Stimulated activated naive CD8-positive, alpha-beta T cell treated with anti-CD3 and anti-CD28 coated beads, Interleukin-15, Interleukin-2, amounts not matched to agents 100 ng/mL and 50 ng/mL, for 24 hours (primary cell): ENCODE results near the gene DDB1.
"Not testable (repeated sequence)": the region's sequence is repeated elsewhere in the genome, so short reads cannot be mapped to it uniquely, and the experiment has no call there.

Experiments used
- H3K27ac Mint-ChIP-seq: one replicate; pipeline ENCODE4 v1.8.0; 2021; ENCODE audit warnings: mild to moderate bottlenecking, mixed read lengths
- H3K27me3 Mint-ChIP-seq: one replicate; pipeline ENCODE4 v1.8.0; 2021; ENCODE audit warnings: mixed read lengths
- H3K36me3 Mint-ChIP-seq: one replicate; pipeline ENCODE4 v1.8.0; 2021; ENCODE audit warnings: low read depth, mixed read lengths
- H3K4me1 Mint-ChIP-seq: one replicate; pipeline ENCODE4 v1.8.0; 2021; ENCODE audit warnings: low read depth, mixed read lengths
- H3K4me3 Mint-ChIP-seq: one replicate; pipeline ENCODE4 v1.8.0; 2021; ENCODE audit warnings: mild to moderate bottlenecking, mixed read lengths
- H3K9me3 Mint-ChIP-seq: one replicate; pipeline ENCODE4 v1.8.0; 2021; ENCODE audit warnings: mixed read lengths

The DDB1 gene

DNA sequence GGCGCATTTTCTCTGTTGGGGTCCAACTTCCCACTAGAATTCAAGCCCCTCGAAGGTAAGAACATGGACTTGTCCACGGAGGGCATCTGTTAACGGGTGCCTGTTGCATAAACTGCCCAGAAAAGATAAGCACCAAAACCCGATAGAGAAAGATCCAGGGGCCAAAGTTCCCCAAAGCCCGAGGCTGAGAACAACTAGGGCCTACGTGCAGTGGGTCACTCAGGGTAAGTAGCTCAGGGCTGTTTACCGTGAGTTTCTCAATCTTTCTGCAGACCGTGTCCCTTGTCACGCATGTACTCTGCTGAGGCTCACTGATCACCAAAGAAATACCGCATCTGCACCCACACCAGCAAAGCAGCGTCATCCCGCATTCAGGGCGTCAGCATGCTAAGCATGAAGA is 67.5 kb downstream of the DDB1 start:
- Mint-ChIP-seq H3K36me3 (peaks cover 17% of the 10 kb centered on the region), H3K4me3 (no peak overlapping the region), H3K27ac (no peak overlapping the region), H3K4me1 (no peaks in the 10 kb centered on the region), H3K9me3 (no peaks in the 10 kb centered on the region), H3K27me3 (no peaks in the 10 kb centered on the region)

DNA sequence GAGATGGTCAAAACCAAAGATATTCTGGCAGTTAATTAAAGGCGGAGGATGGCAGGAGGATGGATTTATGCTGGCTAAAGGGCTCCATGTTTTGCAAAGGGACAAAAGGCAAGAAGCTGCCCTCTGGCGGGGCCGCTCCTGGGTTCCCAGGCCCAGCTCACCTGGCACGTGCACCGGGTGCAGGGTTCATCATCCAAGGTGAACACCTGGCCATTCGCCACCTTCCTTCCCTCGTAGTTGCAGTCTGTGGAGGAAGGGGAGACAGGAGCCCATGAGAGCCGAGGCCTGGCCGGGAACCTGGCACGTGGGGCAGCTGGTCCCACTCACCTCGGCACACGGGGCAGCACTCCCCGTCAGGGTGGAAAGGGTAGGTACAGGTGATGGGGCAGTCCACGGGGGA is 68.1 kb downstream of the DDB1 start:
- Mint-ChIP-seq H3K27me3 (no peaks in the 10 kb centered on the region), H3K27ac (no peak overlapping the region), H3K36me3 (peaks cover 17% of the 10 kb centered on the region), H3K9me3 (no peaks in the 10 kb centered on the region), H3K4me3 (no peak overlapping the region), H3K4me1 (no peaks in the 10 kb centered on the region)

DNA sequence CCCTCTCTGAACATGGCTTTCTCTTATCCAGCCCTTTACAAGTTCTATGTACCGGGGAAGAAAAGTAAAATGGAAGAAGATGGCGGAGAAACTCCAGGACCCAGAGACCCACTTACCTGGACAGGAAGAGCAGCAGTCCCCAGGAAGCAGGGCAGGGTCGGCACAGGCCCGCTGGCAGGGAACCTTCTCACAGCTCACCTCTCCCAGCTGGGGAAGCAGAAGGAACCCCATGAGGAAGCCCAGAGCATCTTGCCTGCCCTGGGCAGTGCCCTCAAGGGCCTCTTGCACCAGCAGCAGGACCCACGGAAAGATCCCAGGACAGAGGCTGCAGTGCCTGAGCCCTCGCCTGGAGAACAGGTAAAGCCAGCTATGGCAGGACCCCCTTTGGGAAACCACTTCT is 68.5 kb downstream of the DDB1 start:
- Mint-ChIP-seq H3K4me1 (no peaks in the 10 kb centered on the region), H3K36me3 (peaks cover 17% of the 10 kb centered on the region), H3K9me3 (no peaks in the 10 kb centered on the region), H3K4me3 (no peak overlapping the region), H3K27ac (no peak overlapping the region), H3K27me3 (no peaks in the 10 kb centered on the region)

DNA sequence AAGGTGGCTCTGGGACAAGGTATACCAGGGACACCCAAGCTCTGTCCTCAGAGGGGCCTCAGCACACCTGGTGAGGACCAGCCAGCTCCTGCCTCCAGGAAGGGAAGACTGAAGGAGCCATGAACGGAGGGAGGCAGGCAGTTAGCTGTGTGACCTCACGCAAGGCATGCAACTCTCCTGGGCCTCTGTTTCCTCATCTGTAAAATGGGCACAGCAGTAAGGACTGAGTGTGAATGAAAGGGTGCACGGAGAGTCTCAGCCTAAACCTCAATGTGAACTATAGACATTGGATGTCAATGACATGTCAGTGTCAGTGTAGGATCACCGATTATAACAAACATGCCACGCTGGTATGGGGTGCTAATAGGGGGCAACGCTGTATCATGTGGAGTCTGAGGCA is 73.5 kb downstream of the DDB1 start:
- Mint-ChIP-seq H3K4me1 (no peaks in the 10 kb centered on the region), H3K36me3 (peaks cover 10% of the 10 kb centered on the region), H3K4me3 (no peak overlapping the region), H3K9me3 (no peaks in the 10 kb centered on the region), H3K27me3 (no peaks in the 10 kb centered on the region), H3K27ac (no peak overlapping the region)

DNA sequence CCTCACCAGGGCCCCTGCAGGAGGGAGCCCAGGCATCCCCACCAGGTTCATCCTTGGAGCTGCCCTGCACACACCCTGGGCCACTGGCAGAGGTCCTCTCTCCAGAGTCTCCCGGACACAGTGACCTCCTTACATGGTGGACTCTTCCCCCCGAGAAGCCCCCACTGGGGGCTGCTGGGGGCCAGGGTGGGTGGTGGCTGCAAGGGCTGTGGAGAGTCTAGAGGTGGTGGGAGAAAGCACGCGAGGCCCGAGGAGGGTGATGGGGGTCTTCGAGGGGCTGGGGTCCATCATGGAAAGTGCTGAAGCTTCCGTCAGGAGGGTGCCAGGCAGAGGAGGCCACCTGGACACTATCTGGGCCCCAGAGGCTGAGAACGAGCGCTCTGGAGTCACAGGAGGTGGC is 74.4 kb downstream of the DDB1 start:
- no peaks in the 10 kb centered on the region for H3K27me3 Mint-ChIP-seq
- H3K4me1 Mint-ChIP-seq: no peaks in the 10 kb centered on the region
- H3K27ac Mint-ChIP-seq: no peak overlapping the region
- H3K4me3 Mint-ChIP-seq: no peak overlapping the region
- no peaks in the 10 kb centered on the region for H3K9me3 Mint-ChIP-seq
- peaks cover 4% of the 10 kb centered on the region for H3K36me3 Mint-ChIP-seq

DNA sequence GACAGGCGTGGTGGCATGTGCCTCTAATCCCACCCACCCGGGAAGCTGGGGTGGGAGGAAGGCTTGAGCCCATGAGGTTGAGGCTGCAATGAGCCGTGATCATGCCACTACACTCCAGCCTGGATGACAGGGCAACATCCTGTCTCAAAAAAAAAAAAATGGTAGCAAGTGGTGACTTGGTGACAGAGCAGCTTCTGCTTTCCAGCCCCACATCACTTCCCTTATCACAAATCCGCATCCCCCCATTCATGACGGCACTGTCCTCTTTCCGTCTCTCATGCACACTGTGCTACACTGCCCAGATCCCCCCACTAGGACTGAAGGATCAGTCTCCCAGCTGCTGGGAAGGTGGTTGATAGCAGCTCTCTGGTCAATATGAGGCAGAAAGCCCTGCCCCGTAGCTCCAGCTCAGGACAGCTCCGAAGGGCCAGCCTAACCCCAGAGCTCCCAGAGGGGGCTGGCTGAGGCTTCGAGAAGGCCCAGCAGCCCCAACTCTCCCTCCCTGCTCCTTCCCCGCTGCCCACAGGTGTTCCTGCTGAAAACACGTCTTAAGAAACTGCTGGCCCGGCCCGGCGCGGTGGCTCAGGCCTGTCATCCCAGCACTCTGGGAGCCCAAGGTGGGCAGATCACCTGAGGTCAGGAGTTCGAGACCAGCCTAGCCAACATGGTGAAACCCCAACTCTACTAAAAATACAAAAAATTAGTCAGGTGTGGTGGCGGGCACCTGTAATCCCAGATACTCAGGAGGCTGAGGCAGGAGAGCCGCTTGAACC is 76.0 kb downstream of the DDB1 start:
- H3K9me3 Mint-ChIP-seq: no peaks in the 10 kb centered on the region
- H3K27ac Mint-ChIP-seq: no peak overlapping the region

DNA sequence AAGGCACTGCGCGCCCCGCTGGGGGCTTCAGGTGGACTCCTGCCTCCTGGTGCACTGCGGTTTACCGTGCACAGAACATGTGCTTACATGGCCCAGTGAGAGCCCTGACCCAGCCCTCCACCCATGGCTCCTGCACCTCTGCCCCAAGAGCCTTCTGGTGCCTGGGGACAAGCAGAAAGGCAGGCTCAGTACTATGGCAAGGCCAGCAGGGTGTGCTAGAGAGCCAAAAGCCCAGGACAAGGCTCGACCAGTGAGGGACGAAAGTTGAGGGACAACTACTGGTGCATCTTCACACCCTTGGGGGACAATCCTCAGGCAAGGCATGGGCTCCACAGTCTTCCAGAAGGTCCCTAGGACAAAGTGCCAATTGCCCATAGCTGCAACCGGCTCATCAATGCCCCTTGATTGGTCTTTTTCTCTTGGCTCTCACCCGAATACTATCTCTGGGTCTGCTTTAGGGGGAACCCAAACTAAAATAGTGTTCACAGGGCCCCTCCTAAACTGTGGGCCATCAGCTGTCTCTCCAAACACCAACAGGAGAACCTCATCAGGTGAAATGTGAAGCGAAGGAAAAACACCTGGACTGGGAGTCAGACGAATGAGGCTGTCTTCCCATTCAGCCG is 78.4 kb downstream of the DDB1 start:
- no peaks in the 10 kb centered on the region for H3K4me1 Mint-ChIP-seq
- H3K4me3 Mint-ChIP-seq: no peak overlapping the region
- H3K9me3 Mint-ChIP-seq: no peaks in the 10 kb centered on the region
- no peaks in the 10 kb centered on the region for H3K27me3 Mint-ChIP-seq
- H3K36me3 Mint-ChIP-seq: no peaks in the 10 kb centered on the region
- H3K27ac Mint-ChIP-seq: no peak overlapping the region

More for the DNA sequence above, 76.0 kb downstream of the DDB1 start:
- Mint-ChIP-seq H3K36me3 (no peaks in the 10 kb centered on the region), H3K27me3 (no peaks in the 10 kb centered on the region), H3K4me1 (no peaks in the 10 kb centered on the region), H3K4me3 (no peak overlapping the region)

DNA sequence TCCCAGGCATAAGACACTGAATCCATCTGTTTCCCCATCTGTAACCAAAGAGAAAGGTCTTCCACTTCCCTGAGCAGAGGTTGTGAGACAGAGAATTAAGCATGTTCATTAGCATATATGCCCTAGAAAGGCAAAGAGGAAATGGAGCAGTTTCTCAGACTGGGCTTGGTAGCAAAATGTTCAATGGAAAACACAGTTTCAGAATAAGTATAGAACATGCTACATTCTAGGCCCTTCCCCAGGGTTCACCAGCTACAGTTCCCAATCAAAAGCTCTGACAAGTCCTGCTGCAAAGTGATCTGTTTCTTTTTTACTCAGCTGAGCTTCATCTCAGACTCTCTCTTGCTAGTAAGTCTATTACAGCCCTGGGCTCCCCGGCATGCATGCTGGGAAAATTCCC is 80.6 kb downstream of the DDB1 start:
- not testable (repeated sequence) for H3K27me3 Mint-ChIP-seq, H3K9me3 Mint-ChIP-seq, H3K4me3 Mint-ChIP-seq, H3K36me3 Mint-ChIP-seq, H3K27ac Mint-ChIP-seq, H3K4me1 Mint-ChIP-seq

DNA sequence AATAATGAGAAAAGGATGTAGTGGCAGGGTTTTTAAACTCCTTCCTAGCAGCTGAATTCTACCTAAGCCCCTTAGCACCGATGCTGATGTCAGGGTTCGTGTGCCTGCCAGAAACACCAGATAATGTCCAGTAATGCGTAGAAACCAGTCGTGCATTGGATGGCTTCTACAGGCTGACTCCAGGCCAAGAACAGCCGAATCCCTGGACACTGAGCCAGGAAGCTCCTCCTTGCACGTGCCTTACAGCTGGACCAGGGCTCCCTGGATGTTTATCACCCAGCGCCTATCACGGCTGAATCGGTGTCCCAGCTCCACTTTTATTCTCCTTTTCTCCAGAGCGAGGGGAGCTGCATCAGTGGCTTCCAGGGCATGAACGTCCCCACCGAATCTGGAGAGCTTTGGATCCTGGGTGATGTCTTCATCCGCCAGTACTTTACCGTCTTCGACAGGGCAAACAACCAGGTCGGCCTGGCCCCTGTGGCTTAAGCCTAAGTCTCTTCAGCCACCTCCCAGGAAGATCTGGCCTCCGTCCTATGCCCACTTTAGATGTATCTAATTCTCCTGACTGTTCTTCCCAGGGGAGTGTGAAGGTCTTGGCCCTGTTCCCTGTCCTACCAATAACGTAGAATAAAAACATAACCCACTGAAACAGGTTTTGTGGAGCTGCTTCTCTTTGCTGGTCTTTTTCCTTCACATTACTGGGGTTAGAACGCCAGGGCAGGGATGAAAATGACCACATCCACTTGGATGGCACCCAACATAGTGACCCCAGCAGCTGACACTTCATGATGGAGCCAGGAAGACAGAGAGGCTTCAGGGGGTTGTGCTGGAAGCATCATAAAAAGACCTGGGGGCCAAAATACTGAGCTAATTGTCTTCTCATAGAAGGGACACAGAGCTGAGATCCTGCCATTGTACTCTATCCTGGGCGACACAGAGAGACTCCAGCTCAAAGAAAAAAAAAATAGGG is 81.8 kb downstream of the DDB1 start:
- not testable (repeated sequence) for H3K9me3 Mint-ChIP-seq, H3K36me3 Mint-ChIP-seq, H3K4me3 Mint-ChIP-seq, H3K27me3 Mint-ChIP-seq, H3K4me1 Mint-ChIP-seq, H3K27ac Mint-ChIP-seq
